HepG2 (cell line): ENCODE results near the gene CD109. TPM values are rescaled to one million over a fixed set of nuclear protein-coding genes. Genes with fewer than 3 reads are reported as not detected.
A peak's percentile ranks its signal among the peaks of the same experiment; 100 is the strongest.

Experiments used
- DPF2 ChIP-seq: sonication (generic); formaldehyde crosslinking; IDR thresholded peaks from 2 replicates; pipeline ENCODE4 v1.4.0; 2020; ENCODE audit warnings: mild to moderate bottlenecking, low read depth, missing genetic modification reagents, borderline replicate concordance
- FOXA3 ChIP-seq: IDR thresholded peaks from 2 replicates; pipeline ENCODE4 v1.6.1; 2016; ENCODE audit warnings: missing genetic modification reagents, missing compliant biosample characterization
- HNF1B ChIP-seq: sonication (generic); formaldehyde crosslinking; IDR thresholded peaks from 2 replicates; pipeline ENCODE4 v1.5.1; 2020; ENCODE audit warnings: mild to moderate bottlenecking, moderate library complexity, missing genetic modification reagents
- IKZF5 ChIP-seq: IDR thresholded peaks from 2 replicates; pipeline ENCODE4 v1.6.1; 2018; ENCODE audit warnings: missing genetic modification reagents, mild to moderate bottlenecking, missing compliant biosample characterization
- MAFK ChIP-seq, 2 experiments: IDR thresholded peaks in 1 of 2; conservative IDR thresholded peaks in 1 of 2; 2 replicates each; pipeline ENCODE4 v1.6.1; 2011; ENCODE audit warnings: improper control_type of control experiment in 2 of 2, low read length in 2 of 2
- MIXL1 ChIP-seq: IDR thresholded peaks from 2 replicates; pipeline ENCODE4 v1.6.1; 2016
- STAT6 ChIP-seq: sonication (generic); formaldehyde crosslinking; IDR thresholded peaks from 2 replicates; pipeline ENCODE4 v1.4.0; 2020; ENCODE audit warnings: missing genetic modification reagents, mild to moderate bottlenecking, borderline replicate concordance
- ZBTB49 ChIP-seq: sonication (generic); formaldehyde crosslinking; IDR thresholded peaks from 2 replicates; pipeline ENCODE4 v1.4.0; 2020; ENCODE audit warnings: missing genetic modification reagents, borderline replicate concordance
- polyA plus RNA-seq, 8 experiments: library from polyadenylated mRNA; depleted of rRNA in 3 of 8; stranded (reverse) in 7 of 8; unstranded in 1 of 8; fragments of >200 nt; fragmentation: Illumina TruSeq in 4 of 8; extraction: Trizol in 4 of 8; gene quantifications; 2 replicates each; pipeline versions ENCODE4 v1.2.1 to v1.2.3, GENCODE V29; 2011 to 2016; ENCODE audit warnings: low read depth in 4 of 8, missing spikeins in 1 of 8, mixed read lengths in 1 of 8; ENCODE audit not compliant: insufficient read depth in 1 of 8
- total RNA-seq, 5 experiments: library from RNA; depleted of rRNA; stranded (reverse); fragments of >200 nt; fragmentation: Illumina TruSeq; extraction: Trizol; gene quantifications; 2 replicates each; pipeline ENCODE4 v1.2.3, GENCODE V29; 2016; ENCODE audit warnings: low read depth in 1 of 5
- TF ChIP-seq, protein P1 (sequence below): sonication (generic); formaldehyde crosslinking; conservative IDR thresholded peaks from 2 replicates; pipeline ENCODE4 v1.5.0; 2020; ENCODE audit warnings: missing genetic modification reagents

CD109 gene
- total and polyA plus RNA-seq, 2 of the 13 experiments (the other 11 are each of a cell fraction or from before 2014, with no cell fraction given) = 0.93 to 2.1 TPM

GRCh38 chr6:73653571-73654424, 42.2 kb upstream of the CD109 start, which contains the start of gene SLC17A5 (continued):
- peak; percentile 74; the same call in 1 of the 2 replicates for TF ChIP-seq HNF1B (CRISPR knock-in tag)
- peak; percentile 51; the same call in 1 of the 2 replicates for TF ChIP-seq MIXL1
- TF ChIP-seq IKZF5 = 0 out of 2 replicates have a peak, but pooled peaks have one; percentile 58
- no peak for TF ChIP-seq ZBTB49 (CRISPR knock-in tag)
- TF ChIP-seq, protein P1, sequence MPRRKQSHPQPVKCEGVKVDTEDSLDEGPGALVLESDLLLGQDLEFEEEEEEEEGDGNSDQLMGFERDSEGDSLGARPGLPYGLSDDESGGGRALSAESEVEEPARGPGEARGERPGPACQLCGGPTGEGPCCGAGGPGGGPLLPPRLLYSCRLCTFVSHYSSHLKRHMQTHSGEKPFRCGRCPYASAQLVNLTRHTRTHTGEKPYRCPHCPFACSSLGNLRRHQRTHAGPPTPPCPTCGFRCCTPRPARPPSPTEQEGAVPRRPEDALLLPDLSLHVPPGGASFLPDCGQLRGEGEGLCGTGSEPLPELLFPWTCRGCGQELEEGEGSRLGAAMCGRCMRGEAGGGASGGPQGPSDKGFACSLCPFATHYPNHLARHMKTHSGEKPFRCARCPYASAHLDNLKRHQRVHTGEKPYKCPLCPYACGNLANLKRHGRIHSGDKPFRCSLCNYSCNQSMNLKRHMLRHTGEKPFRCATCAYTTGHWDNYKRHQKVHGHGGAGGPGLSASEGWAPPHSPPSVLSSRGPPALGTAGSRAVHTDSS = 0 out of 2 replicates have a peak, but pooled peaks have one; percentile 49
- 0 out of 2 replicates have a peak, but pooled peaks have one; percentile 66 for TF ChIP-seq STAT6 (CRISPR knock-in tag)
- TF ChIP-seq MAFK (conservative IDR thresholded peaks at IDR 0.05 in 1 of 2, IDR thresholded peaks at IDR 0.05 in 1 of 2; ENCODE audit: low read length in 2 of 2) = no peak
- no peak for TF ChIP-seq DPF2 (CRISPR knock-in tag)
- TF ChIP-seq FOXA3 (CRISPR knock-in tag) = no peak
